ENCODE measurements around the gene STH.

Gene STH

DNA sequence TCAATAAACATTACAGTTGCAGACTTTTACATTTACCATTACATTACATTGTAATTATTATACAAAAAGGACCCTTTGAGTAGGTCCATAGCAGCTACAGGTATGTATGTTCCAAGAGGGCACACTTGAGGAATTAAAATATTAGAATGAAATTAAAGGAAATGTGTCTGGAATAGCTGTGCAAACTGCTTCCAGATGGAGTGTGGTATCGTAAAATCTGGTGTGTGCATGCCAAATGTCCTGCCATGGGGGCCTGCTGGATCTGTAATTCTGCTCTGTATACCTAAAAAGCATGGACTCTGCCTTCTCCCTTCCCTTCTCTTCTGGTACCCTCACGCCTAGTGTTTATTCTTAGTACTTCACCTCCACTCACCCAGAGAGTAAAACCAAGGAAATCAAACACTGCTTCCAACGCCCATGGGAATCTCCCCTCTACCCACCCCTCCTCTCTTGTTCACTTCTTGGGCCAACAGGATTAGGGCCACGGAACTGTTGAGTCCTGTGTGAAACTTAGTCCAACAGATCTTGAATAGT, 38.7 kb downstream of the STH start:
- Mint-ChIP-seq H3K27ac (peak overlapping the region; percentile 87), H3K4me3 (no peak overlapping the region), H3K36me3 (peaks cover 35 to 67% of the 10 kb centered on the region in 2 donors), H3K9me3 (no peaks in the 10 kb centered on the region), H3K4me1 (peaks cover 16 to 23% of the 10 kb centered on the region in 2 donors), H3K27me3 (no peaks in the 10 kb centered on the region)
- ATAC-seq (replicated peaks) (no peak), DNase-seq (no peak)

DNA sequence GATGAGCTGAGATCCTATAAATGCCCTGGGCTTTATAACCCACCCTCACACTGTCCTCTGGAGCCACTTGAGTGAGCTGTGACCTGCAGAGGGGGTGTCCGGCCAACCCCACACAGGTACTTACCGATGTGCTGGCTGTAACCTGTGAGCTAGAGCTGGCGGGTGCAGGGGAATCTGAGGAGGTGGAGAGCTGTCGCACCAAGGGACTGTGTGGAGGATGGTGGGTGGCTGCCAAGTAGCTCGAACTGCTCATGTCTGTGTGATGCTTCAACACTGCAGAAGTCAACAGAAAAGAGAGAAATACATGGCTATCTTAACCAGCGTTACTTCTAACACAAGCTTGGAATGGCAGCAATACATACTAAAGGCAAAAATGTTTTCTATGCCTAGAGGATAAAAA, 39.4 kb downstream of the STH start:
- no peak for DNase-seq
- H3K36me3 Mint-ChIP-seq, result peaks cover 30 to 62% of the 10 kb centered on the region in 2 donors

DNA sequence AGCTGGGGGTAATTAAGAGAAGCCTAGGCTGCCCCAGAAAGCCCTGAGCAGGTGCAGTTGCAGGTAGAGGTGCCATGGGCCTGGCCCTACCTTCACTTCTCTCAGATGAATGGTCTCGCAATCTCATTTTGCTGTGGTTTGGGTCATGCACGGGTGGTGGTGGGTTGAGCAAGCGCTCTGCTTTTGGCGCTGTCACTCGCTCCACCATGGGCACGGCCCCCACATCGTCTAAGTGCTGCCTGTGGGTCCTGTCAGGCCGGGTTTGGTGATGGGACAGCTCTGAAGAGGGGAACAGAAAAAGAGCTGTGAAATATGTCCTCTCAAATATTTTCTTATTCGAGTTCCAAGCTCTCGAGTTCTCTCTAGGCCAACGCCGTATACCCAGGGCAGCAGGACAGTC, 39.9 kb downstream of the STH start:
- H3K4me3 Mint-ChIP-seq, result no peak overlapping the region
- H3K27ac Mint-ChIP-seq, result peak overlapping the region; percentile 31

More for the DNA sequence above, 39.4 kb downstream of the STH start:
- H3K9me3 Mint-ChIP-seq, result no peaks in the 10 kb centered on the region
- no peak for ATAC-seq (replicated peaks)
- peak overlapping the region; percentile 87 for H3K27ac Mint-ChIP-seq
- no peak overlapping the region for H3K4me3 Mint-ChIP-seq
- peaks cover 16 to 21% of the 10 kb centered on the region in 2 donors for H3K4me1 Mint-ChIP-seq
- H3K27me3 Mint-ChIP-seq, result no peaks in the 10 kb centered on the region

DNA sequence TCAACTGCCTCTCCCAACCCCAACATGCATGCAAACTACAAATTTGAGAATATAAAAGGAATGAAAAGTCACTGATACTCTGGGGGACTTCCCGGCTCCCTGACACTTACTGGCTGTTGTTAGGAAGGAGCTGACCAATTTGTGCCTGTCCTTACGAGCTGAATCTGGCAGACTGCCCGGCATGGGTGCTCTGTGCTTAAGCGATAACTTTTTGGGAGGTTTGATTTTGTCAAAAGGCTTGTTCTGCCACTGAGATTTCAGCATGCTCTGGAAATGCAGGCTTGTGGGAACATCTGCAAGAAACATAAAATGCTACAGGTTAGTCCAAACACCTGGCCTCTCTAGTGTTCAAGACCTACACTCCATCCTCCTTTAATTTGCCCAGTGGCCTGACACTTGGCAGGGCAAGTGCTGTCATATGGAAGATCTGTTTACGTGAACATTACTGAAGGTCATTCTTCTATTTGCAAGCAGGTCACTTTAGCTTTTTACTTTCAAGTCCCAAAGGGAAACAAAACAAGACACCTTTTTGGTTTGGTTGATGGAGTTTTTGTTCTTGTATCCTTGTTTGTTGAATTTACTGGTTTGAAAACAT, 40.6 kb downstream of the STH start:
- peak overlapping the region; percentile 20 for H3K27ac Mint-ChIP-seq
- ATAC-seq (replicated peaks), result no peak
- H3K4me3 Mint-ChIP-seq, result no peak overlapping the region
- H3K27me3 Mint-ChIP-seq, result no peaks in the 10 kb centered on the region
- no peak for DNase-seq
- peaks cover 34 to 64% of the 10 kb centered on the region in 2 donors for H3K36me3 Mint-ChIP-seq
- peaks cover 22 to 24% of the 10 kb centered on the region in 2 donors for H3K4me1 Mint-ChIP-seq
- no peaks in the 10 kb centered on the region for H3K9me3 Mint-ChIP-seq

More for the DNA sequence above, 39.9 kb downstream of the STH start:
- Mint-ChIP-seq H3K9me3 (no peaks in the 10 kb centered on the region), H3K27me3 (no peaks in the 10 kb centered on the region), H3K4me1 (peaks cover 16 to 24% of the 10 kb centered on the region in 2 donors), H3K36me3 (peaks cover 33 to 64% of the 10 kb centered on the region in 2 donors)
- no peak for DNase-seq
- ATAC-seq (replicated peaks), result no peak

DNA sequence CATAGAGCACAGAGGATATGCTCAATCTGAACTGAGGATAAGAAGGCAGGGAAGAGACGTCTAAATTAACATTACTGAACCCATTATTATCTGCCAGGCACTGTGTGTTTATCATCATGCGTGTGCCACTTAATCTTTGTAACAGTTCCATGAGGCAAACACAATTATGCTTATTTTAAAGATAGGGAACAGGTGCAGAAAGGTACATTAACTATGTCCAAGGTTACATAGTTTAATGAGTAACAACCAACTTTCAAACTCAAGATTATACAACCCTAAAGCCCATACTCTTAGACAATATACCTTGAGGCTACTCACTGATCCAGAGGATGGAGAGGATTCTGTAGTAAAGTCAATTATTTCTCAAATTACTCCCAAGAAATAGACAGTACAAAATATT, 43.2 kb downstream of the STH start:
- Mint-ChIP-seq H3K4me3 (no peak overlapping the region), H3K4me1 (peaks cover 16 to 17% of the 10 kb centered on the region in 2 donors), H3K27ac (peak overlapping the region; percentile 75), H3K36me3 (peaks cover 33 to 69% of the 10 kb centered on the region in 2 donors), H3K27me3 (no peaks in the 10 kb centered on the region), H3K9me3 (no peaks in the 10 kb centered on the region)
- no peak for DNase-seq
- no peak for ATAC-seq (replicated peaks)

DNA sequence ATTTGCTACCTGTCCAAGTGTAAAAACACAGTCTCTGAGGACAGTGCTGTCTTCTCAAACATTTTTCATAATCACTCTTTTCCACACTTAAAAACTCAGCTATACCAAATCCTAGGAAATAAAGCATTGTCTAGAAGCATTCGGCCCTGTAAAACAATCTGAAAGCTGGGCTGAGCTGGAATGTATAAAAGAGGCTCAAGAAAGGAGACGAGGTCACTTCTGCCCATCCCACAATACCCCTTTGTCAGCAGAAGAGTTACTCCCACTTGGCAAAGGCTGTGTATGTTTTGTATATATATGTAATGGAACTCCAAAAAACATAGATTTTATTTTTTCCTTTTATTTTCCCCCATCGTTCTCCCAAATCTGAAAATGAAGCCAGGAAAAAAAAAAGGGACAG, 43.9 kb downstream of the STH start:
- Mint-ChIP-seq H3K4me3 (no peak overlapping the region), H3K4me1 (peaks cover 17 to 18% of the 10 kb centered on the region in 2 donors), H3K27ac (no peak overlapping the region), H3K36me3 (peaks cover 35 to 73% of the 10 kb centered on the region in 2 donors), H3K9me3 (no peaks in the 10 kb centered on the region), H3K27me3 (no peaks in the 10 kb centered on the region)
- no peak for DNase-seq
- ATAC-seq (replicated peaks), result no peak

DNA sequence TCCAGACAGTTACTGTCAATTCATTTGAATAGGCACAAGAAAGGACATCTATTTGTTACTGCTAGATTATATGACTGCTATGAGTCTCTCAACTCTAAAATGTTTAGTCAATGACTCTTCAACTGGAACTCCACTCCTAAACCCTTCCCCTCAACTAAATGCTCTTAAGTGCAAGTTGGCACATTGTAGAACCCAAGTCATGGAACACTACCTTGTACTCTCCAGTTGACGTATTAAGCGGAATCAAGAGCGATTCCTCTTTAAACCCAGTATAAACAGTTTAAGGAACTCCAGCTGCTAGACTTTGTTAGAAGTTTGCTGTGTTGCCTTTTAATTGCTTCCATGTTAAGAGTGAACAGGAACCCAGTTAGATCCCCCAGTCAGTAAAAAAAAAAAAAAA, 44.6 kb downstream of the STH start:
- H3K36me3 Mint-ChIP-seq, result peaks cover 32 to 73% of the 10 kb centered on the region in 2 donors
- H3K4me1 Mint-ChIP-seq, result peaks cover 14 to 17% of the 10 kb centered on the region in 2 donors
- no peaks in the 10 kb centered on the region for H3K27me3 Mint-ChIP-seq
- no peak for ATAC-seq (replicated peaks)
- H3K9me3 Mint-ChIP-seq, result no peaks in the 10 kb centered on the region
- DNase-seq, result no peak
- H3K27ac Mint-ChIP-seq, result peak overlapping the region; percentile 37
- H3K4me3 Mint-ChIP-seq, result no peak overlapping the region

DNA sequence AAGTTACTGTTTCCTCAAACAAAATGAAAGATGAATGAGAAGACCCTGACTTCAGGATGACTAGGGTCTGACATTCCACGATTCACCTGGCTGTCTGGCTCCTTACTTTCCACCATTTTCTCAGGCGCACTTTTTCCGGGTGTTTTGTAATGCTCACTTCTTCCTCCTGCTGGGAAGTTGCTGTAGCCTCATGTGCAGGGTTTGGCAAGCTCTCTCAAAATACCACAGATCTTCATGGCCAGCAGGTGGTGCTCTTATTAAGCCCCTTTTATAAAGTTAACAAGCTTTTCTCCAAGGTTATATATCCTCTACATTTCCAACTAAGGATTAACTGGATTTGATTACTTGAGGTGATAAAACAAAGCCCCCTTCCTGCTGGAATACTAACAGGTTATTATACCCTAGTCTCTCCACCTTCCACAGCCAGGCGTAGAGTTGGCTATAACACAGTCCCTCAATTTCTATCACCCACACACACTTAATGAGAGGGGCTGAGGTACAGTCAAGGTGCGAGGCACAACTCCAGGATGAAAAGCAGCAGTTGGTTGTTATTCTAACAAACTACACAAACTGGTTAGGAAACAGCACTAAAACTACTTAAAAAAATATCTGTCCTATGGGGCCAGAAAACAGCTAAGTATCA, 45.4 kb downstream of the STH start:
- no peak overlapping the region for H3K4me3 Mint-ChIP-seq
- peak; percentile 60 to 68 for ATAC-seq (replicated peaks)
- peak overlapping the region; percentile 56 for H3K27ac Mint-ChIP-seq
- H3K4me1 Mint-ChIP-seq, result peaks cover 12 to 17% of the 10 kb centered on the region in 2 donors
- no peaks in the 10 kb centered on the region for H3K9me3 Mint-ChIP-seq
- peaks cover 30 to 68% of the 10 kb centered on the region in 2 donors for H3K36me3 Mint-ChIP-seq
- H3K27me3 Mint-ChIP-seq, result no peaks in the 10 kb centered on the region
- no peak for DNase-seq

DNA sequence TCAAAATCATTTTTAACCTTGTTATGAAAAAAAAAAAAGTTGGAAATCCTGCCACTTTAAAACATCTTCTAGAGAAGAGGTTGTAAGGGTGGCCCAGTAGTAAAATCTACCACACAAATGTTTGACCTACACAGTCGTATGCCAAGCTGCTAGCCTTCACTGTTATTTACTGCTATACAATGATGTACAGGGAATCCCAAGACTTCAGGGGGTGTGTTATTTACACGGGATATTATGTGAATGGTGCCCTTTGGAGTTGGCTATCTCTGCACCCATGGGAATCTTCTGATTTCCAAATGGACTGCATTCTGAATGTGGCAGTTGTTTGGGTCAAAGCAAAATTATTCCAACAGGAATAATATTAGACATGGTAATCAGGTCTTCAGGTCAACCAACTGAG, 45.9 kb downstream of the STH start:
- Mint-ChIP-seq H3K27ac (no peak overlapping the region), H3K36me3 (peaks cover 35 to 70% of the 10 kb centered on the region in 2 donors), H3K4me1 (peaks cover 12 to 17% of the 10 kb centered on the region in 2 donors), H3K4me3 (no peak overlapping the region), H3K27me3 (no peaks in the 10 kb centered on the region), H3K9me3 (no peaks in the 10 kb centered on the region)
- ATAC-seq (replicated peaks) (no peak), DNase-seq (no peak)

DNA sequence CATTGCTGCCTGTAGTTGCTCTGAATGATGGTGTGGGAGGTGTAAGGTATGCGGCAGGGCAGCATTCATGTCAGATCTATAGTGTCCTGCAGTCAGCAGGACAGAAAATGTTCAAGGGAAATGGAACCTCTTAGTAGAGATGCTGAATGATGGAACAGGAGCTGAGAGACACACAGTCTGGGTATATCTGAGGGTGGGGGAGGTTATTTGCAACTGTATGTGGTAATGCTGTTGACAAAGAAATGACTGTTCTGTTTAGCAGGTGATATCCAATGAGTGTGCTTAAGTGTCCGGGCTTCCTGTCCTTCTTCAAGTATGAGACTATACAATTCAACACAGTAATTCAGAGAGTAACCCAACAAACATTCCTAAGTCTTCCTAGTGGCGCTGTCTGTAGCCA, 46.6 kb downstream of the STH start:
- H3K27ac Mint-ChIP-seq, result peak overlapping the region; percentile 15

DNA sequence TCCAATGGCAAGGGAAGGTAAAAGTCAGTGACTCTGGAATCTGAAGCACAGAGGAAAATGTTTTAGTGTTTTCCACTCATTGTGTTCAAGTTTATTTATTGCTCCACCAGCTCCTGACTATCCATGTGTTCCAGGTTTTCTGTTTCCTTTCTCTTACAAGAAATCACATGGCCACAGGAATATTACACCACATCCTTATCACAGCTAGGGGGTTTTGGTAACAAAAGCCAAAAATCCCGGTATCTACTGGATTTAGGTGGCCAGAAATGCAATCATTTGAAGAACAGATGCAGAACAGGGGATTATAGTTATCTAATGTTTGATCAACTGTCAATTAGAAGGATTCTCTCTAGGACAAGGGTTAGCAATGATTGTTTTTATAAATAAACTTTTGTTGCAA, 47.9 kb downstream of the STH start:
- DNase-seq (no peak), ATAC-seq (replicated peaks) (no peak)
- H3K4me3 Mint-ChIP-seq, result no peak overlapping the region
- no peaks in the 10 kb centered on the region for H3K9me3 Mint-ChIP-seq
- no peak overlapping the region for H3K27ac Mint-ChIP-seq
- H3K36me3 Mint-ChIP-seq, result peaks cover 41 to 69% of the 10 kb centered on the region in 2 donors
- peaks cover 18 to 33% of the 10 kb centered on the region in 2 donors for H3K4me1 Mint-ChIP-seq
- H3K27me3 Mint-ChIP-seq, result no peaks in the 10 kb centered on the region

More for the DNA sequence above, 46.6 kb downstream of the STH start:
- Mint-ChIP-seq H3K4me3 (no peak overlapping the region), H3K4me1 (peaks cover 12 to 20% of the 10 kb centered on the region in 2 donors), H3K27me3 (no peaks in the 10 kb centered on the region), H3K9me3 (no peaks in the 10 kb centered on the region), H3K36me3 (peaks cover 36 to 69% of the 10 kb centered on the region in 2 donors)
- no peak for DNase-seq
- ATAC-seq (replicated peaks), result peak in 1 of 2 donors; percentile 22

DNA sequence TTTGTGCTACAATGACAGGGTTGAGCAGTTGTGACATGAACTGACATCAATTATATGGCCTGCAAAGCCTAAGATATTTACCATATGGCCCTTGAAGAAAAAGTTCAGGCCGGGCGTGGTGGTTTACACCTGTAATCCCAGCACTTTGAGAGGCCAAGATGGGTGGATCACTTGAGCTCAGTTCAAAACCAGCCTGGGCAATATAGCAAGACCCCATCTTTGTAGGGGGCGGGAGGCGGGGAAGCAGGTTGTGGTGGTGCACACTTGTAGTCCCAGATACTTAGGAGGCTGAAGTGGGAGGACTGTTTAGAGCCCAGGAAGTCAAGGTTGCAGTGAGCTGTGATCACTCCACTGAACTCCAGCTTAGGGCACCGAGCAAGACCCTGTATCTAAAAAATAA, 48.3 kb downstream of the STH start:
- ATAC-seq (replicated peaks) (no peak), DNase-seq (no peak)
- Mint-ChIP-seq H3K4me3 (no peak overlapping the region), H3K36me3 (peaks cover 45 to 70% of the 10 kb centered on the region in 2 donors), H3K9me3 (no peaks in the 10 kb centered on the region), H3K27ac (peak overlapping the region; percentile 9), H3K27me3 (no peaks in the 10 kb centered on the region), H3K4me1 (peaks cover 21 to 38% of the 10 kb centered on the region in 2 donors)

DNA sequence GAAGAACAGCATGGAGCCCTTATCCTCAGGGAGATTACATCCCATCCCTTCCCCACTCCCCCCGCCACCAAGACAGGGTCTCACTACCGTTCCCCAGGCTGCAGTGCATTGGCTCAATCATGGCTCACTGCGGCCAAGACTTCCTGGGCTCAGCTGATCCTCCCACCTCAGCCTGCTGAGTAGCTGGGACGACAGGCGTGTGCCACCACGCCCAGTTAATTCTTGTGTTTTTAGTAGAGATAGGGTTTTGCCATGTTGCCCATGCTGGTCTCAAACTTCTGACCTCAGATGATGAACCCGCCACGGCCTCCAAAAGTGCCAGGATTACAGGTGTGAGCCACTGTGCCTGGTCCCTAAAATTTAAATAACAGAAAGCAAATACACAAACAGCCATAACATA, 48.8 kb downstream of the STH start:
- no peak overlapping the region for H3K4me3 Mint-ChIP-seq
- H3K9me3 Mint-ChIP-seq, result no peaks in the 10 kb centered on the region
- ATAC-seq (replicated peaks), result no peak
- peaks cover 21 to 40% of the 10 kb centered on the region in 2 donors for H3K4me1 Mint-ChIP-seq
- peaks cover 46 to 72% of the 10 kb centered on the region in 2 donors for H3K36me3 Mint-ChIP-seq
- H3K27me3 Mint-ChIP-seq, result no peaks in the 10 kb centered on the region
- no peak for DNase-seq
- peak overlapping the region; percentile 59 for H3K27ac Mint-ChIP-seq
